T-helper 1 cell treated with Interleukin-12 subunit alpha and Interleukin-12 subunit beta and Interleukin-4 antibody, amounts not matched to agents 30 μg/mL and 1 μg/mL, for 36 hours (primary cell): ENCODE results near the gene TULP4.
"Not testable (repeated sequence)": the region's sequence is repeated elsewhere in the genome, so short reads cannot be mapped to it uniquely, and the experiment has no call there.

Experiments used
- H3K27ac Mint-ChIP-seq: one replicate; pipeline ENCODE4 v1.8.0; 2021; ENCODE audit warnings: mild to moderate bottlenecking, mixed read lengths
- H3K27me3 Mint-ChIP-seq: one replicate; pipeline ENCODE4 v1.8.0; 2021; ENCODE audit warnings: low read depth, mixed read lengths
- H3K36me3 Mint-ChIP-seq: one replicate; pipeline ENCODE4 v1.8.0; 2021; ENCODE audit warnings: low read depth, mixed read lengths
- H3K4me1 Mint-ChIP-seq: one replicate; pipeline ENCODE4 v1.8.0; 2021; ENCODE audit warnings: low read depth, mixed read lengths
- H3K4me3 Mint-ChIP-seq: one replicate; pipeline ENCODE4 v1.8.0; 2021; ENCODE audit warnings: mild to moderate bottlenecking, moderate library complexity, mixed read lengths
- H3K9me3 Mint-ChIP-seq: one replicate; pipeline ENCODE4 v1.8.0; 2021; ENCODE audit warnings: mixed read lengths

The TULP4 gene

DNA sequence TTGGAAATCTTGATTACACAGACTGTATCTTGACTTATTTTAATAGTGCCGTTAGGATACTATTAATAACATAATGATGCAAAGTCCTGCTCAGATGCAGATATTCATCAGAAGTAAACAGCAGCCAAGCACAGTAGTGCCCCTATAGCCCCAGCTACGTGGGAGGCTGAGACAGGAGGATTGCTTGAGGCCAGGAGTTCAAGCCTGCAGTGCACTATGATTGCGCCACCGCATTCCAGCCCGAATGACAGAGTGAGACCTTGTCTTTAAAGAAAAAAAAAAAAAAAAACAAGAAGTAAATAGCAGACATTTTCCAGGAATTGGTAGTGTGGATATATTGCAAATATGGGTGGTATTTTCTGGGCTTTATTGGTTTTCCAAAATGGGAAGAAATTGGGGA, 61.8 kb downstream of the TULP4 start:
- Mint-ChIP-seq H3K27me3 (no peaks in the 10 kb centered on the region), H3K9me3 (no peaks in the 10 kb centered on the region), H3K36me3 (no peaks in the 10 kb centered on the region), H3K27ac (no peak overlapping the region), H3K4me3 (no peak overlapping the region), H3K4me1 (no peaks in the 10 kb centered on the region)

DNA sequence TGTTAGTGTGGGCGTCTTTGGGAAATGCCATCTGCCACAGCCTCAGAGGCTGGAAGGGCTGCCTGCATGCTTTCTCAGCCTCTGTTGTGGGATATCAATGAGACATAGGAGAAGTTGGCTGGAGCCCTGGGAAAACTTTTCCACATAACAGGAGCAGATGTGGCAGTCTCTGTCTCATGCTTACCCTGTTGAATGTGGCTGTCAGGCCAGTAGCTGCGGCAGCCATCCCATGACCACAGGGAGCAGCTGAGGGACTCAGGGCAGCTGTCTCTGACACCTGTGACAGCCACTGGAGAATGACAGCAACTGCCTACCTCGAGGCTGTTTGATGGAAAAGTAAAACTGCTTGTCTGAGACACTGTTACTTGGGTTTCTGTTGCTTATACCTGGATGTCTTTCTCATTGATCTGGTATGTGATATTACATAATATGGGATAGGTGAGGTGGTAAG, 64.4 kb downstream of the TULP4 start:
- Mint-ChIP-seq H3K27me3 (peaks cover 4% of the 10 kb centered on the region), H3K4me1 (no peaks in the 10 kb centered on the region), H3K9me3 (no peaks in the 10 kb centered on the region), H3K36me3 (no peaks in the 10 kb centered on the region), H3K4me3 (no peak overlapping the region), H3K27ac (no peak overlapping the region)

DNA sequence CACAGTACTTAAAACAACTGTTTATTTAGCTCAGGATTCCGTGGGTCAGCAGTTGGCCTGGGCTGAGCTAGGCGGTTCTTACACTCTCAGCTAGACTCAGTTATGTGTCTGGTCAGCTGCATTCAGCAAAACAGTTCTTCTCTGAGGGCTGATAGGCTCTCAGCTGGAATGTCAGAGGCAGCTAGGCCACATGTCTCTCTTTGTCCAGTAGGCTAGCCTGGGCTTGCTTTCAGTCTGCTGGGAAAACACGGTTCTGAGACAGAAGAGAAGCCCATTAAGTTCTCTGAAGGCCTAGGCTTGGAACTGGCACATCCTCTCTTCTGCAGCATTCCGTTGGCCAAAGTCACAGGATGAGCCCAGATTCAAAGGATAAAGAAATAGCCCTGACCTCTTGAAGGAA, 65.6 kb downstream of the TULP4 start:
- Mint-ChIP-seq H3K4me1 (no peaks in the 10 kb centered on the region), H3K27me3 (peaks cover 4% of the 10 kb centered on the region), H3K36me3 (no peaks in the 10 kb centered on the region), H3K9me3 (no peaks in the 10 kb centered on the region), H3K4me3 (no peak overlapping the region), H3K27ac (no peak overlapping the region)

DNA sequence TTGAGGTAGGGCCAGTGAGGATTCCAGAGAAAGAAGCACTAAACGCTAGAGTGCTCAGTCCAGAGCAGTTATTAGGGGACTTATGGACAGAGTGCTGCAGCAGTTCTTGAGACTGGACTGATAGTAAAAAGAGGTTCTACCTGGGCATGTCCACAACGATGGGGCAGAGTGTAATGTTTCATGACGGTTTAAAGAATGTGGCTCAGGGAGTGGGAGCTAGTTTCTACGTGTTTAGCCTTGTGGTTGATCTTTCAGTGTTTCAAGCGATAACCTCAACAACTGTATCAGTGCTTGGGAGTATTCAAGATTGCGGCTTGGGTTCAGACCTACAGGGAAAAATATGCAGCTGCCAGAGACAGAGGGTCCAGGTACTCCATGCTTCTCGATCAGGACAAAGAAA, 67.1 kb downstream of the TULP4 start:
- no peaks in the 10 kb centered on the region for H3K36me3 Mint-ChIP-seq
- no peaks in the 10 kb centered on the region for H3K4me1 Mint-ChIP-seq
- peaks cover 4% of the 10 kb centered on the region for H3K27me3 Mint-ChIP-seq
- no peaks in the 10 kb centered on the region for H3K9me3 Mint-ChIP-seq
- no peak overlapping the region for H3K27ac Mint-ChIP-seq
- no peak overlapping the region for H3K4me3 Mint-ChIP-seq

DNA sequence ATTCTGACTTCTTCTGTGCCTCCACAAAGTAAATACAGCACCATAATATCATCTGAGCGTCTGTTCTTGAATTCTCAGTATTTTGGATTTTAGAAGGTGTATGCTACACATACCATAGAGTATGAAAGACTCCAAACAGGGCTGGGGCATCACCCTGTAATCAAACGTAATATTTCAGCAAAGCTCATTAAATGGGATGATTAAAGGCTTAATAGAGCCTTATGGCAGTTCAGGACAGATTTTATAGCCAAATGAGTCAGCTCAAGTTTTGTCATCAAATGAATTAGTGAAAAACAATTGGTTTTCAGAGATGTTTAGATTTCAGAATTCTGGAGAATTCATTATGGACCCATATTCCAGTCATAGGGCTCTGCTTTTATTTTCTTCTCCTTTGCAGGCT, 68.9 kb downstream of the TULP4 start:
- H3K4me3 Mint-ChIP-seq: no peak overlapping the region
- no peak overlapping the region for H3K27ac Mint-ChIP-seq
- no peaks in the 10 kb centered on the region for H3K36me3 Mint-ChIP-seq
- no peaks in the 10 kb centered on the region for H3K9me3 Mint-ChIP-seq
- peaks cover 4% of the 10 kb centered on the region for H3K27me3 Mint-ChIP-seq
- no peaks in the 10 kb centered on the region for H3K4me1 Mint-ChIP-seq

DNA sequence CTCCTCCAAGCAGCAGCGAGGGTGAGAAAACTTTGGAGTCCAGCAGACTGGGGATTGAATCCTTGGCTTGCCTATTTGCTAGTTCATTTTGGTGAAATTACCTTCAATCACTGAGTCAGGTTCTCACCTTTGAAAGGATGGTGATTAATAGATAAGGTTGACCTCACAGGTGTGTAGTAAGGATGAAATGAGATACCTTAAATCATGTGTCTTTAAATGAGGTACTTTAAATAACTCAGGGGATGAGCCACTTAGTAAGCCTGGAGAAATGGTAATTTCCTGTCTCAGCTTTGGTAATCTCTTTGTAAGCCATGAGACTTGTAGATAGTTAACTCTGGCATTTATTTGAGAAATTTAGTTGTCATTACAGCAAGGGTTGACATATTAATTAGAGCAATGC, 70.2 kb downstream of the TULP4 start:
- Mint-ChIP-seq H3K36me3 (no peaks in the 10 kb centered on the region), H3K27me3 (peaks cover 4% of the 10 kb centered on the region), H3K4me1 (no peaks in the 10 kb centered on the region), H3K4me3 (no peak overlapping the region), H3K27ac (no peak overlapping the region), H3K9me3 (no peaks in the 10 kb centered on the region)

DNA sequence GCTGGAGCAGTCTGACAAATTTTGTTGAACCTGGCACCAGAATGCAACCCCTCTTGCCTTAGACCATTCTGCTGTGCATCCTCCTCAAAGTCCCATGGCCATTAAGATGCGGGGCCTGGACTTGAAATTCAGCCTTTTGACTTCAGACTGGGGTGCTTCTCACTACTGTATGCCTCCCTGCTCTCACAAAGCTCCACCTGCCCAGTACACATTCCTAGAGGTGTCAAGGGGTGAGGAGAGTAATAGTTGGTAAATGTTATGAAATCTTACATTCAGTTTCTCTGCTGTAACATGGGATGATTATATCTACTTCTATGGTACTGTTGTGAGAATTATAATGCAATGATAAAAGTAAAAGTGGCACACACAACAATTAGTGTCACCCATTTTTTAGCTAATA, 70.8 kb downstream of the TULP4 start:
- H3K27ac Mint-ChIP-seq: no peak overlapping the region
- H3K9me3 Mint-ChIP-seq: no peaks in the 10 kb centered on the region
- no peaks in the 10 kb centered on the region for H3K4me1 Mint-ChIP-seq
- H3K4me3 Mint-ChIP-seq: no peak overlapping the region
- H3K36me3 Mint-ChIP-seq: no peaks in the 10 kb centered on the region
- peaks cover 4% of the 10 kb centered on the region for H3K27me3 Mint-ChIP-seq

DNA sequence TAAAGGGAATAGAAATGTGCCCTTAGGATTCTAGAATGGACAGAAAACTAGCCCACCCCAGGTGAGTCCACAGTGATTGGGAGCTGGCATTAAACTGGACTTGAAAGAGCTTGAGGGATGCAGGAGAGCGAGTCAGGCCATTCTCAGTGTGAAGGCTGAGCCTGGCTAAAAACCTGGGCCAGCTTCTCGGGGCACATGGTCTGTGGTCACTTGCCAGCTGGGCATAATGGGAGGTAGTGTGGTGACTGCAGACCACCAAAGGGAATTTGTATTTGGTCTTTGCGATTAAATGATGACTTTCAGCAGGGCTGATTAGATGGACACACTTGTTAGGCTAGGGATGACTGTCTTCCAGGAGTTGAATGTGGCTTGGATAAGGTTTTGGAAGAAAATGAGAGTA, 71.3 kb downstream of the TULP4 start:
- peaks cover 4% of the 10 kb centered on the region for H3K27me3 Mint-ChIP-seq
- no peak overlapping the region for H3K4me3 Mint-ChIP-seq
- H3K27ac Mint-ChIP-seq: no peak overlapping the region

DNA sequence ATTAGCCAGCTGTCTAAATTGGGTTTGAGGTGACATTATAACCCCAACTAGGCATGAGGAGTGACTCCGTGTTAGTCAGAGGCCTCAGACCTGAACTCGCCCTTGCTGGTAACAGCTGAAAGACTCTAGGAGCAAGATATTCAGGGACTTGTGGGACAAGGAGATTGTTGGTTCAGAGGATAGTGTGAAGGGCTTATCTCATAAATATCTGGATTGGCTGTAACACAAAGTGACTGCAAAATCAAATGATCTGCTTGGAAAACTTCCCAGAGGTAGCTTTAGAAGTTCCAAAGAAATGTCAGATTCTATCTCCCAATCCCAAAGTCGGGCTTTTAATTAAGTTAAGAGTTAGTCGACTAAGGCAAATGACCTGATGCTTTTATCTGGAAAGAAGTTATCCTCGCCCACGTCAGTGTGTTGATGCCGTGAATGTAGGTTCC, 72.4 kb downstream of the TULP4 start:
- Mint-ChIP-seq H3K27ac (no peak overlapping the region), H3K4me1 (peaks cover 2% of the 10 kb centered on the region), H3K4me3 (no peak overlapping the region), H3K27me3 (peaks cover 4% of the 10 kb centered on the region), H3K36me3 (no peaks in the 10 kb centered on the region), H3K9me3 (no peaks in the 10 kb centered on the region)

More for the DNA sequence above, 71.3 kb downstream of the TULP4 start:
- Mint-ChIP-seq H3K4me1 (no peaks in the 10 kb centered on the region), H3K9me3 (no peaks in the 10 kb centered on the region), H3K36me3 (no peaks in the 10 kb centered on the region)

DNA sequence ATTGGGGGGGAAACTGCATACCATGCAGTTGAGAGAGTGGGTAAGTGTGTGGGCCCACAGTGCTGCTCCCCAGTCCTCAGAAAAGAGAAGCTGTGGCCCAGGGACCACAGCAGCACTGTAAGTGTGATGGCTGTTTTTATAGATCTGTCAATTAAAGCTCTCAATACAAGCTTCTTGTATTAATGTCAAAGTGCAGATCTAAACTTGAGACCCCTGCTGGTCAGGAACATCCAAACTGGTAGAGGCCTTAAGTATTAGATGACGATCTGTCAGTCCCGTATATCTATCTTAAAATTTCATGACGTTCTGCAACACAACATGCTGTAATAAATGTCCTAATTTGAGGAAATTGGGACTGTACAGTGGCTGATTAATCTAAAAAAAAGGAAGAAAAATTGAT, 74.8 kb downstream of the TULP4 start:
- H3K36me3 Mint-ChIP-seq: peaks cover 2% of the 10 kb centered on the region
- no peak overlapping the region for H3K27ac Mint-ChIP-seq
- H3K4me3 Mint-ChIP-seq: no peak overlapping the region
- peaks cover 2% of the 10 kb centered on the region for H3K4me1 Mint-ChIP-seq
- no peaks in the 10 kb centered on the region for H3K27me3 Mint-ChIP-seq
- H3K9me3 Mint-ChIP-seq: peaks cover 7% of the 10 kb centered on the region

DNA sequence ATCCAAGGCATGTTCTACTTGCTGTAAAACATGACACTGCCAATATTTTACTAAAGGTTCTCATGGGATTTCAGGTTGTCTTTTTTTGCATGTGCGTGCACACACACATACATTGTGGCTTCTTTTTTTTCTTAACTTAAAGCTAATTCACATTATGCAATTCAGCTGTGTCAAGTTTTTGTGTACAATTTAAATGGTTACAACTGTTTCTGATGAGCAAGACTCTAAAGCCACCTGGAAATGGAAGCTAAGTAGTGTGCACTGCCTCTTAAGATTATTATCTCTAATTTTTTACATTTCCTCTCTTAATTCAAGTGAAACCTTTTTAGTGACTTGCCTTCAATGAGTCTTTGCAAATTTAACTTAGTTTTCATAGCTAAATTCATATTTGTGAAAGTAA, 75.3 kb downstream of the TULP4 start:
- Mint-ChIP-seq H3K4me3 (no peak overlapping the region), H3K27ac (no peak overlapping the region), H3K9me3 (peaks cover 8% of the 10 kb centered on the region), H3K36me3 (peaks cover 2% of the 10 kb centered on the region), H3K4me1 (peaks cover 2% of the 10 kb centered on the region), H3K27me3 (no peaks in the 10 kb centered on the region)

DNA sequence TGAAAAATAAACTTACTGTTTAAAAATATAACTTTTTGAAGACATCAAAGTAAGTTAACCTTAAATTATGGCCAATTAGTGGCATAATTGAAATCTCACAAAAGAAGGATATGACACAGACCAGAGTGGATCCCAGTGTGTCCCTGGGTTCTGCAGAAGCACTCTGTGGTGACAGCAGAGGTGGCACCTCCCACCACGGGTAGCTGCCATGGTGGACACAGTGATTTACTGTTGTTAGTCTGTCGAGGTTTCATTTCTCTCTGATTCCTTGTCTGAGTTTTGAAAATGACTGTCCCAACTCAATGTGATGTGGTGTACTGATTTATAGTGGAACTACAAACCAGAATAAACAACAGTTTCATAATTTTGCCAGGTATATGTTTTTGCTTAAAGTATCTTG, 76.5 kb downstream of the TULP4 start:
- Mint-ChIP-seq H3K27ac (no peak overlapping the region), H3K4me3 (no peak overlapping the region), H3K36me3 (peaks cover 2% of the 10 kb centered on the region)

DNA sequence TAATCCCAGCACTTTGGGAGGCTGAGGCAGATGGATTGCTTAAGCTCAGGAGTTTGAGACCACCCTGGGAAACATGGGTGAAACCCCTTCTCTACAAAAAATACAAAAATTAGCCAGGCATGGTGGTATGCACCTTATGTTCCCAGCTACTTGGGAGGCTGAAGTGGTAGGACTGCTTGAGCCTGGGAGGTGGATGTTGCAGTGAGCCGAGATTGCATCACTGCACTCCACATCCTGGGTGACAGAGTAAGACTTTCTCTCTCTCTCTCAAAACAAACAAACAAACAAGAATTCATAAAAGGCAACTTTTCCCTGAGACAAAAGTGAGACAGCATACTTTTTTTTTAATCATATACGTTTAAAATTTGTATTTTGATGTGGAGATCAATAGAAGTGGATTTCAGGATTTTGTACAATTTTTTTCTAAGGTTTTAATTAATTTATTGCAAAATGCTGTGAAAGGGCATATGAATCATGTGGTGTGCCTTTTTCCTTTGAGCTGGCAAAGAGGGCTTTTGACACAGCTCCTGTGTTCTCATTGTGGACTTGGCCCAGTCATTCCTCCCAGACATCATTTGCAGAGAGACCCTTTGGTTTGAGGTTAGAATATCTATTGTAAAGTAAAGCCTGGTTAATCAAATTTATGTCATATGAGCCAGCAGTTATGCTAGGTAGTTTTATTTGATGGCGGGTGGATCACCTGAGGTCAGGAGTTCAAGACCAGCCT, 77.1 kb downstream of the TULP4 start:
- Mint-ChIP-seq H3K4me3 (no peak overlapping the region), H3K9me3 (peaks cover 18% of the 10 kb centered on the region), H3K27ac (no peak overlapping the region), H3K27me3 (no peaks in the 10 kb centered on the region), H3K36me3 (peaks cover 9% of the 10 kb centered on the region), H3K4me1 (peaks cover 2% of the 10 kb centered on the region)

More for the DNA sequence above, 76.5 kb downstream of the TULP4 start:
- Mint-ChIP-seq H3K9me3 (peaks cover 12% of the 10 kb centered on the region), H3K27me3 (no peaks in the 10 kb centered on the region), H3K4me1 (peaks cover 2% of the 10 kb centered on the region)

DNA sequence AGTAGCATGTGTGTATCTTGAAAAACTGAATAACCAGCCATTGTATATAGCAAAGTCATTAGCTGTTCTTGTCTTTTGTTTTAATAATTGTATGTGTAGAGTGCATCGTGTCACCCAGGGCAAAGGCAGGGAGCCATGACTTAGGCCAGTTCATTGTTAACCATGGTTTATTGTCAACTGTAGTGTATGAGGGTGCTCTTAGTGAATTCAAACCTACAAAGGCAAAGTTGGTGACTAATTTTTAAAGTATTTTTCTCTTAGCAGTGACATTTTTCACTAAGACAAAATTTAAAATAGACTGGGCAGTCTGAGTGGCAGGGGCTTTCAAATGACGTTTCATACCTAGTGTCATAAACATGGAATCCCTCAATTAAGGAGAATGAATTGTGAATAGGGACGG, 79.0 kb downstream of the TULP4 start:
- no peak overlapping the region for H3K27ac Mint-ChIP-seq
- H3K36me3 Mint-ChIP-seq: peaks cover 9% of the 10 kb centered on the region
- H3K4me3 Mint-ChIP-seq: no peak overlapping the region
- H3K4me1 Mint-ChIP-seq: peaks cover 2% of the 10 kb centered on the region
- H3K27me3 Mint-ChIP-seq: no peaks in the 10 kb centered on the region
- peaks cover 18% of the 10 kb centered on the region for H3K9me3 Mint-ChIP-seq

DNA sequence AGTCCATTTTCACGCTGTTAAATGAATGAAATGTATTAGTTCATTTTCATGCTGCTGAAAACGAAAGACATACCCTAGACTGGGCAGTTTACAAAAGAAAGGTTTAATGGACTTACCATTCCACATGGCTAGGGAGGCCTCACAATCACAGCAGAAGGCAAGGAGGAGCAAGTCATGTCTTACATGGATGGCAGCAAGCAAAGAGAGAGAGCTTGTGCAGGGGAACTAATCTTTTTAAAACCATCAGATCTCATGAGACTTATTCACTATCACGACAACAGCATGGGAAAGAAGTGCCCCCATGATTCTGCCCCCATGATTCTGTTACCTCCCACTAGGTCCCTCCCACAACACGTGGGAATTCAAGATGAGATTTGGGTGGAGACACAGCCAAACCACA, 79.7 kb downstream of the TULP4 start:
- not testable (repeated sequence) for H3K4me1 Mint-ChIP-seq, H3K27me3 Mint-ChIP-seq, H3K4me3 Mint-ChIP-seq, H3K36me3 Mint-ChIP-seq, H3K27ac Mint-ChIP-seq
- peaks cover 18% of the 10 kb centered on the region for H3K9me3 Mint-ChIP-seq

DNA sequence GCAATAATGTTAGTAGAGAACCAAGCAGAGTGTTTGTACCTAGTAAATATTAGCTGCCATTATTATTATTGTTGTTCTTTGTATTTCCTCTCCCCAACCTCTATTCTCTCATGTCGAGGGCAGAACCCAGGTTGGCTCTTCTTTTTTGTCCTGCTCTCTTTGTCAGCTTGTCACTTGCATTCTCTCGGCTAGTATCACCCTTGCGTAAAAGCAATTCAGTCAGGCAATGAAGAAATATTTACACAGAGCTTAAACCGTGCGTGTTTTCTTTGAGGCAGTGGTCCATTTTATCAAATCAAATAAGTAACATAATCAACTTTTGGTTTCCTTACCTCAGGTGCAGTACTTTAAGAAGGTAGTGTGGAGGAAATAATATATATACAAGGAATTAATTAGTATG, 83.9 kb downstream of the TULP4 start:
- H3K4me3 Mint-ChIP-seq: no peak overlapping the region
- H3K27ac Mint-ChIP-seq: no peak overlapping the region
- H3K9me3 Mint-ChIP-seq: peaks cover 15% of the 10 kb centered on the region
- peaks cover 9% of the 10 kb centered on the region for H3K36me3 Mint-ChIP-seq
- H3K27me3 Mint-ChIP-seq: no peaks in the 10 kb centered on the region
- H3K4me1 Mint-ChIP-seq: no peaks in the 10 kb centered on the region
